Lung microvascular endothelial cell (primary cell): Measurements from ENCODE around the gene MIA2. TPM values are rescaled to one million over a fixed set of nuclear protein-coding genes. Genes with fewer than 3 reads are reported as not detected.
"Not testable (repeated sequence)": the region's sequence is repeated elsewhere in the genome, so short reads cannot be mapped to it uniquely, and the experiment has no call there.

Experiments used
- DNase-seq, 2 donors: peaks; one replicate each; pipeline versions ENCODE4 v3.0.0 to v3.0.0-alpha.2; 2010; ENCODE audit warnings: low read depth in 2 of 2
- total RNA-seq: library from RNA; depleted of rRNA; stranded (reverse); fragments of >200 nt; gene quantifications from 2 replicates; pipeline ENCODE4 v1.2.1, GENCODE V29; 2014

Gene MIA2, protein sequence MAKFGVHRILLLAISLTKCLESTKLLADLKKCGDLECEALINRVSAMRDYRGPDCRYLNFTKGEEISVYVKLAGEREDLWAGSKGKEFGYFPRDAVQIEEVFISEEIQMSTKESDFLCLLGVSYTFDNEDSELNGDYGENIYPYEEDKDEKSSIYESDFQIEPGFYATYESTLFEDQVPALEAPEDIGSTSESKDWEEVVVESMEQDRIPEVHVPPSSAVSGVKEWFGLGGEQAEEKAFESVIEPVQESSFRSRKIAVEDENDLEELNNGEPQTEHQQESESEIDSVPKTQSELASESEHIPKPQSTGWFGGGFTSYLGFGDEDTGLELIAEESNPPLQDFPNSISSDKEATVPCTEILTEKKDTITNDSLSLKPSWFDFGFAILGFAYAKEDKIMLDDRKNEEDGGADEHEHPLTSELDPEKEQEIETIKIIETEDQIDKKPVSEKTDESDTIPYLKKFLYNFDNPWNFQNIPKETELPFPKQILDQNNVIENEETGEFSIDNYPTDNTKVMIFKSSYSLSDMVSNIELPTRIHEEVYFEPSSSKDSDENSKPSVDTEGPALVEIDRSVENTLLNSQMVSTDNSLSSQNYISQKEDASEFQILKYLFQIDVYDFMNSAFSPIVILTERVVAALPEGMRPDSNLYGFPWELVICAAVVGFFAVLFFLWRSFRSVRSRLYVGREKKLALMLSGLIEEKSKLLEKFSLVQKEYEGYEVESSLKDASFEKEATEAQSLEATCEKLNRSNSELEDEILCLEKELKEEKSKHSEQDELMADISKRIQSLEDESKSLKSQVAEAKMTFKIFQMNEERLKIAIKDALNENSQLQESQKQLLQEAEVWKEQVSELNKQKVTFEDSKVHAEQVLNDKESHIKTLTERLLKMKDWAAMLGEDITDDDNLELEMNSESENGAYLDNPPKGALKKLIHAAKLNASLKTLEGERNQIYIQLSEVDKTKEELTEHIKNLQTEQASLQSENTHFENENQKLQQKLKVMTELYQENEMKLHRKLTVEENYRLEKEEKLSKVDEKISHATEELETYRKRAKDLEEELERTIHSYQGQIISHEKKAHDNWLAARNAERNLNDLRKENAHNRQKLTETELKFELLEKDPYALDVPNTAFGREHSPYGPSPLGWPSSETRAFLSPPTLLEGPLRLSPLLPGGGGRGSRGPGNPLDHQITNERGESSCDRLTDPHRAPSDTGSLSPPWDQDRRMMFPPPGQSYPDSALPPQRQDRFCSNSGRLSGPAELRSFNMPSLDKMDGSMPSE (N-terminal part only)
- total RNA-seq: 8.7 and 17.3 TPM in 2 replicates

DNA sequence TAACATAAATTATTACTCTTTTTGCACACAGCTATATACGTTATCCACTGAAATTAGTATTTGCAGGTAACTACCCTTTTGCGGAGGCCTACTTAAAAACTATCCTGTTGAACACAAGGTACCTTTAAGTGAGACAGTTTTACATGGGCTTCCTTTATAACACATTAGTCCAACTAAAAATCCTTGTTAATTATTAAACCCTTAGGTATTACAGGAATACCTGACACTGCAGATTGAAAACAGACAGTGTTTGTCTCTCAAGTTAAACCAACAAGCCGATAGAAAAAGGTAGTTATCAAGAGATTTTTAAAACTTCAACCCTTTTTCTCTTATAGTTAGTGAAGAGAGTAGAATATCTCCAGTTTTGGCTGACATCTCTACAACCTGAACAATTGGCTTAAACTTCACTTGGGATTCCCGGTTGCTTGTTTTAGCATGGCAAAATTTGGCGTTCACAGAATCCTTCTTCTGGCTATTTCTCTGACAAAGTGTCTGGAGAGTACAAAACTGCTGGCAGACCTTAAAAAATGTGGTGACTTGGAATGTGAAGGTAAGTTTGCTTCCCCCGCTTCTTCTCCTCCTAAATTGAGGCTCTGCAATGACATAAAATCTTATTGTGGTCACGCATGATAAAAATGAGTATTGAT lies at the start of gene MIA2:
Gene MIA2 (plus strand): TSS at position 236 of the 647 bp plus-strand sequence. CDS start 200 bp downstream, at position 436.
- DNase-seq: no peak

- no peak for DNase-seq
These were observed 49.0 kb upstream of the MIA2 start for GRCh38 chr14:39184628-39185255.

DNA sequence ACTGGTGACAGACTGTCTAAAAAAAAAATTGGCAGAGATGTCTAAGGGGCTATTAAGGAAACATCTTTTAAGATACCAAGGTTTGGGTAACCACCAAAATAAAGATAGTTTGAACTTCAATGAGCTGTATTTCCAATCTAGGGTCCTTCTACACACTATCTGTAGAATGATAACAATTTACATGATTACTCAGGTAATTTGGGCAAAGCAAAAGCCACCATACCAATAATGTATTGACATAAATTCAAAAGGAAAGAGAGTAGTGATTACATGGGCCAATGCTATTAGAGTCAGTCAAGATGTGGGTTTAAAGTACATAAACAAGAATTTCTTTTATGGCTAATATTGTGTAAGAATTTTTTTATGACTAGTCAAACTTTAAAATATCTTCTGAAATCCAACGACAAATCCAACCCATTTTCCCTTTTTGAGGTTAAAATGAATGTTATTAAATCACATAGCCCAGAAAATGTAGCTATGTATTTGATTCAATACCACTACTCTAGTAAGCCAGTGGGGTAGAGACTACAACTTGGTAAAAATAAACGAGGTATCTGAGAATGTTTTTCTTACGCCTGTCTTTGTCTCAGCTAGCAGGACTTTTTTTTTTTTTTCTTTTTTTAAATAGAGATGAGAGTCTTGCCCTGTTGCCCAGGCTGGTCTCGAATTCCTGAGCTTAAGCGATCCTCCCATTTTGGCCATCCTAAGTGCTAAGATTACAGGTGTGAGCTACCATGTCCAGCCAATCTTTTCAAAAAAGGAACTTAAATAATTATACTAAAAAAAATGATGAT lies 48.3 kb upstream of the MIA2 start:
- no peak for DNase-seq

- no peak for DNase-seq
These were observed 46.7 kb upstream of the MIA2 start for GRCh38 chr14:39186941-39187525.

- no peak for DNase-seq
These were observed 29.8 kb upstream of the MIA2 start for GRCh38 chr14:39203659-39204606.

GRCh38 chr14:39207430-39207829 lies 26.3 kb upstream of the MIA2 start:
- DNase-seq: not testable (repeated sequence)

- DNase-seq: no peak
These were observed 22.5 kb upstream of the MIA2 start for GRCh38 chr14:39211109-39211741.

DNA sequence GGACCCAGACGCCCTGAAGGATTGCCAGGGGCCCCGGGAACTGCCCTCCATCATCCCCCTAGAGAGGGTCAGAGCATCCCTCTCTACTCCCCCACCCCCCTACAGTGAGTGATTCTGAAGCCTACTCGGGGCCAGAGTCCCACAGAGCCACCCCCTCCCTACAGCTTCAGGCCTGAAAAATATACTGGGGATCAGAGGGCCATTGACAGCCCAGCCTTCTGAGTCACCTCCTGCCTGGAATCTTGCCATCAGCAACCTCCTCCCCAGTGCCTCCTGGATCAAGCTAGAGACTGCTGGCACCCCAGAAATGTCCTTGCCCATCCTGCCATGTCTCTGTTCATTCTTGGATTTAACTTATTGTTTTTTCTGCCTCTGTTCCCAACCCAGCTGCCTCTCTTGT lies 21.7 kb upstream of the MIA2 start:
- DNase-seq: peak in 1 of 2 donors; percentile 19

- DNase-seq: no peak
These were observed 21.0 kb upstream of the MIA2 start for GRCh38 chr14:39212693-39213092.

DNA sequence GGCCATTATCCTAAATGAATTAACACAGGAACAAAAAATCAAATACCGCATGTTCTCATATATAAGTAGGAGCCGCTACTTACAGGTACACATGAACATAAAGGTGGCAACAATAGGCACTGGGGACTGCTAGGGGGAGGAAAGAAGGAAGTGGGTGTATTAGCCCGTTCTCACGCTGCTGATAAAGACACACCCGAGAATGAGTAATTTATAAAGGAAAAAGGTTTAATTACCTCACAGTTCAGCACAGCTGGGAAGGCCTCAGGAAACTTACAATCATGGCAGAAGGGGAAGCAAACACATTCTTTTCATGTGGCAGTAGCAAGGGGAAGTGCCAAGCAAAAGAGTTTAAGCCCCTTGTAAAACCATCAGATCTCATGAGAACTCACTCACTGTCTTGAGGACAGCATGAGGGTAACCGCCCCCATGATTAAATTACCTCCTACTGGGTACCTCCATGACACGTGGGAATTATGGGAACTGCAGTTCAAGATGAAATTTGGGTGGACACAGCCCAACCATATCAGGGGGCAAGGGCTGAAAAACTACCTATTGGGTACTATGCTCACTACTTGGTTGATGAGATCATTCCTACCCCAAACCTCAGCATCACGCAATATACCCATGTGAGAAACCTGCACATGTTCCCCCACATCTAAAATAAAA lies 16.4 kb upstream of the MIA2 start:
- peak; percentile 34 to 54 for DNase-seq

DNA sequence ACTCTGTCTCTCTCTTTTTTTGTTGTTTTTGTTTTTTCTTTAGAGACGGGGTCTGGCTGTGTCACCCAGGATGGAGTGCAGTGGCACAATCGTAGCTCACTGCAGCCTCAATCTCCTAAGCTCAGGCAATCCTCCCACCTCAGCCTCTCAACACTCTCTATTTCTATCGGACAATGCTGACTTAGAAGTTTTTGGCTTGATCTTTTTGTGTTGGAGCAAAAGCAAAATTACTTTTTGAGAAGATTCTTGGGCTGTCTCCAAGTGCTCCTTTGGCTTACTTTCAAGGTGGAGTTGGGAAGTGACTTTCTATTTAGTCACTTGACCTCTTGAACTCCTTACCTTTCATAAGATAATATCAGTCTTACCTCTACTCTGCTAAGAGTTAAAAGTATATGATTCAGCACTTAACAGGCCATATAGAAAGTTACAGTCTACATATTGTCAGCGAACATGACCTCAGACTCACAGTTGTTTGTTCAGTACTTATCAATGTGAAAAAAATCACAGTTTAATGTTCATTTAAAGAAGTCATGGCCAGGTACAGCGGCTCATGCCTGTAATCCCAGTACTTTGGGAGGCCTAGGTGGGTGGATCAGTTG lies 15.4 kb upstream of the MIA2 start:
- DNase-seq: peak; percentile 30 to 59

DNA sequence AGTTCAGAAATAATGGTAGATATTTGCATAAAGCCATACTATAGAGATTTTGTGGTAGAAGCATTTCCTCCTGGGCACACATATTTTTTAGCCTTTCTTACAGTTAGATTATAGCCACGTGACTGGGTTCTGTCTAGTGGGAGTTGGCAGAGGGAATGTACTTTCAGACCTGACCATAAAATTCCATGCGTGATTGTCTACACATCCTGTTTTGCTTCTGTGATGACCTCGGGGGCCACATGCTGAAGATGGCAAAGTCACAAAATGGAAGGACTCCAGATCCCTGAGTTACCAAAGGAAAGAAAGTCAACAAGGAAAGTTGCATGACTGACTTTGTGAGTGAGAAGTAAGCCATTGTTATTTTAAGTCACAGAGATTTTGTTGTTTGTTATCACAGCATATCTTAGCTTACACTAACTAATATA lies 14.6 kb upstream of the MIA2 start:
- DNase-seq: peak; percentile 88 to 93

GRCh38 chr14:39220473-39220872 lies 13.2 kb upstream of the MIA2 start:
- DNase-seq: not testable (repeated sequence)

DNA sequence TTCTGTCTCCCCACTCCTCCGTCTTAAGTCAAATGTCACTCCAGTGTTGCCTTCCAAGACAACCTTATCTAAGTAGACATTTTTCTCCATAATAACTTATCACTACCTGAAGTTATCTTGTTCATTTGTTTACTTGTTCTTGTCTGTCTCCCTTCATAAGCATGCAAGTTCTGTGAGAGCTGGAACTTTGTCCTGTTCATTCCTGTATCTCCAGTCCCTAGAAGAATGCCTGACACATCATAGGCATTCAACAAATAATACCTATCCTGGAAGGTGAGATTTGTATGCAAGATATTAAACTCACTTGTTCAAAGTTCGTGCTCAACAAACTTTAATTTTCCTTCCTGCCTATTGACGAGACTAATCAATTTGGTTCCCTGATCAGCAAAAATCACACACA lies 5.7 kb upstream of the MIA2 start:
- DNase-seq: no peak

- DNase-seq: no peak
These were observed 5.0 kb upstream of the MIA2 start for GRCh38 chr14:39228509-39229221.

DNA sequence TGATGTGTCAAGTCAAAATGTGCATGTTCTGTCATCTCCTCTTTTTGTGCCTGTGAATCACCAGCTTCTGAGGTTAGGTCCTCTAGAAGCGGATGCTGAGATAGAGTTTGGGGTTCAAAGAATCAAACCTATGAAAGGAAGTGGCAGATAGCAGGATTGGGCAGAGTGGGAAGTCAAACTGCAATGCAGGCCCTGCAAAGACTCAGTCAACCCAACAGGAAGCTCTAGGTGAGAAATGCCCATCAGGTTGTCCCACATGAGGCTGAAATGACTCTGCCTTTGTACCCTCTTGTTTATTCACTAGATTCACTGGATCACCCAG lies 4.5 kb upstream of the MIA2 start:
- DNase-seq: peak in 1 of 2 donors; percentile 59
